ENCODE results near the gene SHISA7.

DNA sequence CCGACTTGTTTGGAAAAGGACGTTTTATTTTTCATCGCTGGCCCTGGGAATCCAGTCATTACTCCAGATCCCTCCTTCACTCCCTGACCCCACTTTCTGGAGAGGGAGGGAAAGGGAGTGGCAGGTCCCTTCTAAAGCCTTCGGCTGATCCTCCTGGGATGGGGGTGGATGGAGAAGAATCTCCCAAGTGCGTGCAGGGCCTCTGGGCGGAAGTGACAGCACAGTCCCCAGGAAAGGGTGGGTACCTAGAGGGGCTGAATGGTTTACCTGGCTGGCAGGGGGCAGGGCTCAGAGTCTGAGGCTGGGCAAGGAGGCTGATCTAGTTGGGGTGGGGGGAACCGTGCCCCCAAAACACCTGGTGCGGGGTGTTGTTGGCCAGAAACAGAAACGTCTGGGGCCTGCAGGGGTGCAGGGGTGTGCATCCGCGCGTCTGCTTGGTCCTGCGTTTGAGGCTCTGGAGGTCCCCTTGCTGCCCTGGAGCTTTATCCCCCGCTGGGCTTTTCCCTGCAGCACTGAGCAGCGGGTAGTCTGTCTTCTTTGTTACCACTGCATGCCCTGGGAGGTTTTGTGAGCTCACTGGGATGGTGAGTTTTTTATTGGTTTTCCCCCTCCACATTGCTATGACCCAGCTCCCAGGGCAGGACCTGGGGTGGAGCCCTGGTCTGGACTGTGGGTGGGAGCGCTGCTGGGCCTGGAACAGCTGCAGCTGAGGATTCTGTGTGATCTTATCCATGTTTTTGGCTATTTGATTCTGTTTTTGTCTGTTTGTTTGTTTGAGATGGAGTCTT, 30.3 kb upstream of the SHISA7 start:
- TF ChIP-seq, protein P1, sequence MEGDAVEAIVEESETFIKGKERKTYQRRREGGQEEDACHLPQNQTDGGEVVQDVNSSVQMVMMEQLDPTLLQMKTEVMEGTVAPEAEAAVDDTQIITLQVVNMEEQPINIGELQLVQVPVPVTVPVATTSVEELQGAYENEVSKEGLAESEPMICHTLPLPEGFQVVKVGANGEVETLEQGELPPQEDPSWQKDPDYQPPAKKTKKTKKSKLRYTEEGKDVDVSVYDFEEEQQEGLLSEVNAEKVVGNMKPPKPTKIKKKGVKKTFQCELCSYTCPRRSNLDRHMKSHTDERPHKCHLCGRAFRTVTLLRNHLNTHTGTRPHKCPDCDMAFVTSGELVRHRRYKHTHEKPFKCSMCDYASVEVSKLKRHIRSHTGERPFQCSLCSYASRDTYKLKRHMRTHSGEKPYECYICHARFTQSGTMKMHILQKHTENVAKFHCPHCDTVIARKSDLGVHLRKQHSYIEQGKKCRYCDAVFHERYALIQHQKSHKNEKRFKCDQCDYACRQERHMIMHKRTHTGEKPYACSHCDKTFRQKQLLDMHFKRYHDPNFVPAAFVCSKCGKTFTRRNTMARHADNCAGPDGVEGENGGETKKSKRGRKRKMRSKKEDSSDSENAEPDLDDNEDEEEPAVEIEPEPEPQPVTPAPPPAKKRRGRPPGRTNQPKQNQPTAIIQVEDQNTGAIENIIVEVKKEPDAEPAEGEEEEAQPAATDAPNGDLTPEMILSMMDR (conservative IDR thresholded peaks at IDR 0.05; ENCODE audit: low read depth, low read length): no peak
- no peak for TF ChIP-seq EZH2 (IDR thresholded peaks at IDR 0.05; ENCODE audit: low read length, unreplicated experiment)
